SU-DHL-6 (cell line): Measurements from ENCODE around the gene DAPK1.

Source experiments
- H2AFZ ChIP-seq: fragments of 200-600 bp; sonication (generic); 2 replicates; pipeline ENCODE4 v1.6.1; 2014; ENCODE audit warnings: low read depth, mild to moderate bottlenecking, moderate library complexity, mixed read lengths, antibody characterized with exemption, low read length; ENCODE audit not compliant: severe bottlenecking
- H3F3A ChIP-seq: fragments of 200-600 bp; shearing (Covaris generic); 2 replicates; pipeline ENCODE4 v1.6.0; 2016; ENCODE audit warnings: antibody characterized with exemption, mild to moderate bottlenecking; ENCODE audit not compliant: insufficient read depth
- H3K27ac ChIP-seq: fragments of 200-600 bp; sonication (generic); 2 replicates; pipeline ENCODE4 v1.5.1; 2016; ENCODE audit warnings: low read depth, mild to moderate bottlenecking, low read length, moderate library complexity, mixed read lengths
- H3K27me3 ChIP-seq: fragments of 200-600 bp; sonication (generic), shearing (Covaris generic); 2 replicates; pipeline ENCODE4 v1.6.0; 2014; ENCODE audit warnings: mild to moderate bottlenecking, low read length
- H3K36me3 ChIP-seq: fragments of 200-600 bp; sonication (generic); 2 replicates; pipeline ENCODE4 v1.6.1; 2014; ENCODE audit warnings: mild to moderate bottlenecking, low read length, mixed read lengths
- H3K4me2 ChIP-seq: fragments of 300-600, 200-600 bp; shearing (Covaris generic), sonication (generic); 2 replicates; pipeline ENCODE4 v1.6.0; 2014; ENCODE audit warnings: low read length, low read depth, mild to moderate bottlenecking; ENCODE audit not compliant: poor library complexity, severe bottlenecking
- H3K4me3 ChIP-seq: fragments of 200-600 bp; sonication (generic); 2 replicates; pipeline ENCODE4 v1.5.1; 2014; ENCODE audit warnings: antibody characterized with exemption, low read length, mild to moderate bottlenecking, mixed read lengths; ENCODE audit not compliant: insufficient read depth, poor library complexity, severe bottlenecking
- H3K79me2 ChIP-seq: fragments of 200-600 bp; sonication (generic); 2 replicates; pipeline ENCODE4 v1.6.1; 2014; ENCODE audit warnings: mild to moderate bottlenecking, low read length, moderate library complexity; ENCODE audit not compliant: insufficient read depth
- H3K9ac ChIP-seq: fragments of 200-600 bp; sonication (generic); 2 replicates; pipeline ENCODE4 v1.7.0; 2014; ENCODE audit warnings: mild to moderate bottlenecking, low read length
- H3K9me2 ChIP-seq: fragments of 200-600 bp; sonication (generic); replicated peaks from 2 replicates; pipeline ENCODE4 v1.6.1; 2014; ENCODE audit warnings: low read length; ENCODE audit not compliant: insufficient read depth
- H3K9me3 ChIP-seq: fragments of 200-600 bp; sonication (generic); 2 replicates; pipeline ENCODE4 v1.6.1; 2014; ENCODE audit warnings: low read length, mixed read lengths; ENCODE audit not compliant: insufficient read depth
- H4K20me1 ChIP-seq: fragments of 200-600 bp; sonication (generic); 2 replicates; pipeline ENCODE4 v1.6.1; 2014; ENCODE audit warnings: low read depth, mild to moderate bottlenecking, antibody characterized with exemption, low read length, moderate library complexity, mixed read lengths
- CTCF ChIP-seq: fragments of 200-600 bp; sonication (generic); IDR thresholded peaks from one replicate; pipeline ENCODE4 v1.5.1; 2017; ENCODE audit warnings: antibody characterized with exemption, mild to moderate bottlenecking, low read length, moderate library complexity; ENCODE audit not compliant: insufficient read depth, poor library complexity, severe bottlenecking
- EZH2phosphoT487 ChIP-seq: fragments of 200-600 bp; sonication (generic), shearing (Covaris generic); conservative IDR thresholded peaks from 2 replicates; pipeline ENCODE4 v1.6.1; 2018; ENCODE audit warnings: mild to moderate bottlenecking, antibody characterized with exemption, low read length, moderate library complexity, mixed read lengths

DAPK1 gene

GRCh38 chr9:87710443-87710842 is 212.8 kb downstream of the DAPK1 start:
- Histone ChIP-seq H3K9me3 (no peaks in the 10 kb centered on the region), H3K9me2 (no peaks in the 10 kb centered on the region), H3K4me2 (no peak overlapping the region), H3K4me3 (no peak overlapping the region), H3K9ac (no peak overlapping the region), H3K27me3 (no peaks in the 10 kb centered on the region), H3K27ac (no peak overlapping the region), H3K36me3 (no peaks in the 10 kb centered on the region), H3K79me2 (no peaks in the 10 kb centered on the region), H2AFZ (no peak overlapping the region), H3F3A (no peaks in the 10 kb centered on the region), H4K20me1 (no peaks in the 10 kb centered on the region)
- no peak for TF ChIP-seq CTCF

- no peaks in the 10 kb centered on the region for H3K9me2 ChIP-seq
- no peaks in the 10 kb centered on the region for H3F3A ChIP-seq
- H3K4me3 ChIP-seq, result no peak overlapping the region
- H3K79me2 ChIP-seq, result no peaks in the 10 kb centered on the region
- H3K36me3 ChIP-seq, result no peaks in the 10 kb centered on the region
- no peaks in the 10 kb centered on the region for H3K9me3 ChIP-seq
- no peaks in the 10 kb centered on the region for H3K27me3 ChIP-seq
- no peak overlapping the region for H3K9ac ChIP-seq
- H3K27ac ChIP-seq, result no peak overlapping the region
- no peak overlapping the region for H3K4me2 ChIP-seq
- no peak overlapping the region for H2AFZ ChIP-seq
- H4K20me1 ChIP-seq, result no peaks in the 10 kb centered on the region
- no peak for TF ChIP-seq EZH2phosphoT487
- no peak for TF ChIP-seq CTCF
Observed at GRCh38 chr9:87711857-87712800, 214.5 kb downstream of the DAPK1 start.

- no peaks in the 10 kb centered on the region for H3K36me3 ChIP-seq
- H3K27me3 ChIP-seq, result no peaks in the 10 kb centered on the region
- no peaks in the 10 kb centered on the region for H3K9me3 ChIP-seq
- TF ChIP-seq CTCF (no peak), EZH2phosphoT487 (no peak)
- H3K27ac ChIP-seq, result no peak overlapping the region
- H4K20me1 ChIP-seq, result no peaks in the 10 kb centered on the region
- H3K79me2 ChIP-seq, result no peaks in the 10 kb centered on the region
- no peak overlapping the region for H2AFZ ChIP-seq
- no peak overlapping the region for H3K4me2 ChIP-seq
- no peaks in the 10 kb centered on the region for H3K9me2 ChIP-seq
- H3K4me3 ChIP-seq, result no peak overlapping the region
- H3K9ac ChIP-seq, result no peak overlapping the region
- no peaks in the 10 kb centered on the region for H3F3A ChIP-seq
Observed at GRCh38 chr9:87712801-87713277, 215.2 kb downstream of the DAPK1 start.
